ENCODE measurements around the gene DDX39A. TPM values are rescaled to one million over a fixed set of nuclear protein-coding genes. Genes with fewer than 3 reads are reported as not detected.
A peak's percentile ranks its signal among the peaks of the same experiment; 100 is the strongest.
"Not testable (repeated sequence)": the region's sequence is repeated elsewhere in the genome, so short reads cannot be mapped to it uniquely, and the experiment has no call there.

Gene DDX39A
- total RNA-seq, 4 donors from 2014 or later, result 53.3 to 89.7 (median 59.7) TPM

DNA sequence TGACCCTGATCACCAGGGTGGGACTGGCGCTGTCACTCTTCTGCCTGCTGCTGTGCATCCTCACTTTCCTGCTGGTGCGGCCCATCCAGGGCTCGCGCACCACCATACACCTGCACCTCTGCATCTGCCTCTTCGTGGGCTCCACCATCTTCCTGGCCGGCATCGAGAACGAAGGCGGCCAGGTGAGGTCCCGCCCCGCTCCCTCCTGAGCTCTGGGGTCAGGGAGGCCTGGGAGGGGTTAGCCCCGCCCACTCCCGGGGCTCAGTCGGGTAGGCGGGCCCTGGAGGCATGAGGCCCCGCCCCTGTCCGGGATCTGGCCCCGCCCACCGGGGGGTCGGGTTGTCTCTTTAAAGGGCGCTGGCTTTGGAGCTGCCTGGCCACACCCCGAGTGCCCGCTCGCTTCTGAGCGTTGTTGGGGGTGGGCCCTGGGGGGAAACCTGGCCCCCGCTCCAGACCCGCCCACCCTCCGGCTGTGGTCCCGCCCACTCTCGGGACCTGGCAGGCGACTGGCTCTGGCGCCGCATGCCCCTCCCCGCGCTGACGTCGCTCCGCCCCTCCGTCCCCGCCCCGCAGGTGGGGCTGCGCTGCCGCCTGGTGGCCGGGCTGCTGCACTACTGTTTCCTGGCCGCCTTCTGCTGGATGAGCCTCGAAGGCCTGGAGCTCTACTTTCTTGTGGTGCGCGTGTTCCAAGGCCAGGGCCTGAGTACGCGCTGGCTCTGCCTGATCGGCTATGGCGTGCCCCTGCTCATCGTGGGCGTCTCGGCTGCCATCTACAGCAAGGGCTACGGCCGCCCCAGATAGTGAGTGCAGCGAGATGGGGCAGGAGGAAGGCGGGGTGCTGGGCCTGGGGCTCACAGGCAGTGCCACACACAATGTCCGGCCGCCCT is 13.1 kb downstream of the DDX39A start:
- 44 to 62% methylated on average over 7 to 29 of the region's 61 CpGs for WGBS, 2 donors
- TF ChIP-seq, protein P1, sequence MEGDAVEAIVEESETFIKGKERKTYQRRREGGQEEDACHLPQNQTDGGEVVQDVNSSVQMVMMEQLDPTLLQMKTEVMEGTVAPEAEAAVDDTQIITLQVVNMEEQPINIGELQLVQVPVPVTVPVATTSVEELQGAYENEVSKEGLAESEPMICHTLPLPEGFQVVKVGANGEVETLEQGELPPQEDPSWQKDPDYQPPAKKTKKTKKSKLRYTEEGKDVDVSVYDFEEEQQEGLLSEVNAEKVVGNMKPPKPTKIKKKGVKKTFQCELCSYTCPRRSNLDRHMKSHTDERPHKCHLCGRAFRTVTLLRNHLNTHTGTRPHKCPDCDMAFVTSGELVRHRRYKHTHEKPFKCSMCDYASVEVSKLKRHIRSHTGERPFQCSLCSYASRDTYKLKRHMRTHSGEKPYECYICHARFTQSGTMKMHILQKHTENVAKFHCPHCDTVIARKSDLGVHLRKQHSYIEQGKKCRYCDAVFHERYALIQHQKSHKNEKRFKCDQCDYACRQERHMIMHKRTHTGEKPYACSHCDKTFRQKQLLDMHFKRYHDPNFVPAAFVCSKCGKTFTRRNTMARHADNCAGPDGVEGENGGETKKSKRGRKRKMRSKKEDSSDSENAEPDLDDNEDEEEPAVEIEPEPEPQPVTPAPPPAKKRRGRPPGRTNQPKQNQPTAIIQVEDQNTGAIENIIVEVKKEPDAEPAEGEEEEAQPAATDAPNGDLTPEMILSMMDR (IDR thresholded peaks at IDR 0.05), result peak; percentile 46 to 89 (median 84)
- TF ChIP-seq POLR2A (IDR thresholded peaks at IDR 0.05), result no peak
- intact Hi-C loops (cut with DNase I), result no loop called here
- peak; percentile 83 for DNase-seq
- H3K27me3 ChIP-seq, result no peaks in the 10 kb centered on the region
- no peaks in the 10 kb centered on the region for H3K9me3 ChIP-seq
- peaks cover 43 to 56% of the 10 kb centered on the region in 2 donors for H3K36me3 ChIP-seq
- H3K4me1 ChIP-seq, result no peaks in the 10 kb centered on the region
- no peak overlapping the region for H3K4me3 ChIP-seq (replicated peaks in 1 of 3)
- H3K27ac ChIP-seq, result peak overlapping the region in 1 of 3 donors; percentile 8

DNA sequence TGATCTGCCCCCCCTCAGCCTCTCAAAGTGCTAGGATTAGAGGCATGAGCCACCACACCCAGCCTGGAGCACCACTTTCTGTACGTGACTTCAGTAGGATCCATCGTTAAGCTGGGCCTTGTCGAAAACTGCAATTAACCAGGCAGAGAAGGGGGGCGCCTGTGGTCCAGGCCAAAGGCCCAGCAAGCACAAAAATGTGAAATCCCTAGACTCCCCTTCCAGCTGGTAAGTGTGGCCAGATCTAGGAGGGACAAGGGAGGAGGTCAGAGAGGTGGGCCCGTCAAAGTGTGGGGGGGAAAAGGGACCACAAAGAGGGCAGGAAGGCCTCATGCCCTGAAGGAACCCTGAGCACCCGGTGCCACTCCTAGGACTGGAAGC is 13.8 kb downstream of the DDX39A start:
- H3K27ac ChIP-seq, result peak overlapping the region in 1 of 3 donors; percentile 8
- peaks cover 37 to 50% of the 10 kb centered on the region in 2 donors for H3K36me3 ChIP-seq
- H3K4me1 ChIP-seq, result no peaks in the 10 kb centered on the region
- no peak for TF ChIP-seq POLR2A (IDR thresholded peaks at IDR 0.05)
- TF ChIP-seq, protein P1 (IDR thresholded peaks at IDR 0.05), result no peak
- H3K27me3 ChIP-seq, result no peaks in the 10 kb centered on the region
- no peak overlapping the region for H3K4me3 ChIP-seq (replicated peaks in 1 of 3)
- intact Hi-C loops (cut with DNase I), result no loop called here
- H3K9me3 ChIP-seq, result no peaks in the 10 kb centered on the region
- 83 to 87% methylated on average over 6 of the region's 6 CpGs for WGBS, 2 donors
- DNase-seq, result no peak

DNA sequence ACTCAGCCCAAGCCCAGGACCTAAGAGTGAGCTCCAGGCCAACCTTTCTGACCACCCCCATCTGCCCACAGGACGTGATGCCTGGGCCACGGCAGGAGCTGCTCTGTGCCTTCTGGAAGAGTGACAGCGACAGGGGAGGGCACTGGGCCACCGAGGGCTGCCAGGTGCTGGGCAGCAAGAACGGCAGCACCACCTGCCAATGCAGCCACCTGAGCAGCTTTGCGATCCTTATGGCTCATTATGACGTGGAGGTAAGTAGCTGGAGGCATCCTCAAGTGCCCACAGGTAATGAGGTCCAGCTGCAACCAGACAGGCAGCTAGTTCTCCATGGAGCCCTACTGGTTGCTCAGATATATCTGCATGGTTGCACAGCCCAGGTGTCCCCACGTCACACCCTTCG is 14.8 kb downstream of the DDX39A start:
- Histone ChIP-seq H3K27me3 (no peaks in the 10 kb centered on the region), H3K9me3 (no peaks in the 10 kb centered on the region), H3K4me1 (no peaks in the 10 kb centered on the region), H3K27ac (no peak overlapping the region), H3K4me3 (replicated peaks in 1 of 3) (no peak overlapping the region), H3K36me3 (peaks cover 26 to 40% of the 10 kb centered on the region in 2 donors)
- 68 to 69% methylated on average over 4 to 8 of the region's 9 CpGs for WGBS, 2 donors
- TF ChIP-seq POLR2A (IDR thresholded peaks at IDR 0.05), result no peak
- TF ChIP-seq, protein P1 (IDR thresholded peaks at IDR 0.05), result no peak
- DNase-seq, result peak; percentile 27 to 28
- intact Hi-C loops (cut with DNase I), result no loop called here

DNA sequence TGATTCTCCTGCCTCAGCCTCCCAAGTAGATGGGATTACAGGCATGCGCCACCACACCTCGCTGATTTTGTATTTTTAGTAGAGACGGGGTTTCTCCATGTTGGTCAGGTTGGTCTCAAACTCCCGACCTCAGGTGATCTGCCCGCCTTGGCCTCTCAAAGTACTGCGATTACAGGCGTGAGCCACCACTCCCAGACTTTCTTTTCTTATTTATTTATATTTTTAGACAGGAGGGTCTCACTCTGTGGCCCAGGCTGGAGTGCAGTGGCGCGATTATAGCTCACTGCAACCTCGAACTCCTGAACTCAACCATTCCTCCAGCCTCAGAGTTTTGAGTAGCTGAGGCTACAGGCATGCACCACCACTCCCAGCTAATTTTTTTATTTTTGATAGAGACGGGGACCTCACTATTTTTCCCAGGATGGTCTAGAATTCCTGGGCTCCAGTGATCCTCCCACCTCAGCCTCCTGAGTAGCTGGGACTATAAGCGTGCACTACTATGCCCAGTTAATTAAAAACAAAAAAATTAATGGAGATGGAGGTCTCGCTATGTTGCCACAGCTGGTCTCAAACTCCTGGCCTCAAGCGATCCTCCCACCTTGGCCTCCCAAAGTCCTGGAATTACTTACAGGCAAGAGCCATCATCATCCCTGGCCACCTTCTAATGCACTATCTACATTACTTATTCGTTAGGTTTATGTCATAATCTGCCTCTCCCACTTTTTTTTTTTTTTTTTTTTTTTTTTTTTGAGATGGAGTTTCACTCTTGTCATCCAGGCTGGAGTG is 15.8 kb downstream of the DDX39A start:
- H3K4me3 ChIP-seq (replicated peaks in 1 of 3); H3K27ac ChIP-seq; H3K4me1 ChIP-seq; H3K9me3 ChIP-seq; DNase-seq; H3K27me3 ChIP-seq; intact Hi-C loops (cut with DNase I): not testable (repeated sequence)
- 94 to 97% methylated on average over 15 of the region's 15 CpGs for WGBS, 2 donors
- H3K36me3 ChIP-seq, result peaks cover 17 to 30% of the 10 kb centered on the region in 2 donors

DNA sequence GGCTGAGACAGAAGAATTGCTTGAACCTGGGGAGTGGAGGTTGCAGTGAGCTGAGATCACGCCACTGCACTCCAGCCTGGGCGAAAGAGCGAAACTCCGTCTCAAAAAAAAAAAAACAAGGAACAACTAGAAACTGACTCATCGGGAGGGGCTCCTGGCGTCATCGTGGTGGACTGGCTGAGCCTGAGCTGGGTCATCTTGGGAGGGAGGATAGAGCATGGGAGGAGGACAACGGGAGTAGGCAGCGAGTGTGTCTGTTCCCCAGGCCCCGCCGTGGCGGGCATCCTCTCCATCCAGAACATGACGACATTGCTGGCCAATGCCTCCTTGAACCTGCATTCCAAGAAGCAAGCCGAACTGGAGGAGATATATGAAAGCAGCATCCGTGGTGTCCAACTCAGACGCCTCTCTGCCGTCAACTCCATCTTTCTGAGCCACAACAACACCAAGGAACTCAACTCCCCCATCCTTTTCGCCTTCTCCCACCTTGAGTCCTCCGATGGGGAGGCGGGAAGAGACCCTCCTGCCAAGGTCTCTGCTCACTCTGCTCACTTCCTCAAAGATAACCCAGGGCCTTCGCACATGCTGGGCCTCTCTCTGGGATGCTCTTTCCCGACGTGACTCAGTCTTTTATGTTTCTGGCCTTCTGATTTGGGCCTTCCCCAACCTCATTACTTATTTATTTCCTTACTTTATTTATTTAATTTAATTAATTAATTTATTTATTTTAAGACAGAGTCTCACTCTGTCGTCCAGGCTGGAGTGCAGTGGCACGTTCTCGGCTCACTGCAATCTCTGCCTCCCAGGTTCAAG is 16.6 kb downstream of the DDX39A start:
- H3K27me3 ChIP-seq, result no peaks in the 10 kb centered on the region
- H3K4me1 ChIP-seq, result no peaks in the 10 kb centered on the region
- no peak for DNase-seq
- intact Hi-C loops (cut with DNase I), result no loop called here
- WGBS, 2 donors, result 83 to 86% methylated on average over 26 of the region's 26 CpGs
- H3K9me3 ChIP-seq, result no peaks in the 10 kb centered on the region
- TF ChIP-seq, protein P1 (IDR thresholded peaks at IDR 0.05), result no peak
- no peak for TF ChIP-seq POLR2A (IDR thresholded peaks at IDR 0.05)
- peaks cover 9 to 22% of the 10 kb centered on the region in 2 donors for H3K36me3 ChIP-seq
- no peak overlapping the region for H3K4me3 ChIP-seq (replicated peaks in 1 of 3)
- H3K27ac ChIP-seq, result no peak overlapping the region
